Esophagus muscularis mucosa (tissue), 3 donors: Measurements from ENCODE around the gene HECTD2.

ENCODE experiments used
- POLR2A ChIP-seq: fragments of 450-650 bp; IDR thresholded peaks from one replicate; pipeline ENCODE4 v1.6.1; 2017; ENCODE audit warnings: antibody characterized with exemption, moderate library complexity, mild to moderate bottlenecking, low read depth
- POLR2AphosphoS5 ChIP-seq, 2 donors: sonication (generic); formaldehyde crosslinking; IDR thresholded peaks; one replicate each; pipeline ENCODE4 v1.6.1; 2017; ENCODE audit warnings: antibody characterized with exemption in 2 of 2
- TF ChIP-seq, protein P1 (sequence below), 3 experiments: fragments of 200-600 bp in 2 of 3; fragments of 450-650 bp in 1 of 3; sonication (generic) in 2 of 3; IDR thresholded peaks; one replicate each; pipeline ENCODE4 v1.5.1; 2017 to 2019; ENCODE audit warnings: antibody characterized with exemption in 3 of 3, mild to moderate bottlenecking in 2 of 3, moderate library complexity in 1 of 3

DNA sequence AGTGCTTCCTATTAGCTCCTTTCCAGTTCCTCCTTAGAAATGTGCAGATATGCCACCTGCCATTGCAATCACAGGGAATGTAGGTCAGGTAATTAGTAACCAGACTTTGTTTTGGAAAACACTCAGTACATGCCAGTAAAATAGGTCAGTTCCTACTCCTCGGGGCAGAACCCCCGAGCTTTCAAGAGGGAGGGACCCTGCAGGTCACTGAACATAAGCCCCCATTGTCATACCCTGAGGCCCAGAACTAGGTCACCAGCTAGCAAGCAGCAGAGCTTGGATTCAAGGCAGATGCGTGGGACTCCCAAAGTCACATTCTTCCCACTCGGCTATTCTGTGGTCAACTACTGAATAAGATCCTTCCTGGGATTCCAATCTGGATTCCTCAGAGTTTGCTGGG is 117.9 kb downstream of the HECTD2 start:
- TF ChIP-seq POLR2AphosphoS5 (IDR thresholded peaks at IDR 0.05) = no peak
- no peak for TF ChIP-seq POLR2A
- TF ChIP-seq, protein P1, sequence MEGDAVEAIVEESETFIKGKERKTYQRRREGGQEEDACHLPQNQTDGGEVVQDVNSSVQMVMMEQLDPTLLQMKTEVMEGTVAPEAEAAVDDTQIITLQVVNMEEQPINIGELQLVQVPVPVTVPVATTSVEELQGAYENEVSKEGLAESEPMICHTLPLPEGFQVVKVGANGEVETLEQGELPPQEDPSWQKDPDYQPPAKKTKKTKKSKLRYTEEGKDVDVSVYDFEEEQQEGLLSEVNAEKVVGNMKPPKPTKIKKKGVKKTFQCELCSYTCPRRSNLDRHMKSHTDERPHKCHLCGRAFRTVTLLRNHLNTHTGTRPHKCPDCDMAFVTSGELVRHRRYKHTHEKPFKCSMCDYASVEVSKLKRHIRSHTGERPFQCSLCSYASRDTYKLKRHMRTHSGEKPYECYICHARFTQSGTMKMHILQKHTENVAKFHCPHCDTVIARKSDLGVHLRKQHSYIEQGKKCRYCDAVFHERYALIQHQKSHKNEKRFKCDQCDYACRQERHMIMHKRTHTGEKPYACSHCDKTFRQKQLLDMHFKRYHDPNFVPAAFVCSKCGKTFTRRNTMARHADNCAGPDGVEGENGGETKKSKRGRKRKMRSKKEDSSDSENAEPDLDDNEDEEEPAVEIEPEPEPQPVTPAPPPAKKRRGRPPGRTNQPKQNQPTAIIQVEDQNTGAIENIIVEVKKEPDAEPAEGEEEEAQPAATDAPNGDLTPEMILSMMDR (IDR thresholded peaks at IDR 0.05) = no peak
